CD14-positive monocyte (primary cell): ENCODE data around the gene SRP14. TPM values are rescaled to one million over a fixed set of nuclear protein-coding genes. Genes with fewer than 3 reads are reported as not detected.
A peak's percentile ranks its signal among the peaks of the same experiment; 100 is the strongest.

ENCODE experiments used
- DNase-seq, 3 donors: peaks; one replicate each; pipeline ENCODE4 v3.0.0-alpha.2; 2011 to 2022
- H2AFZ ChIP-seq: 2 replicates; pipeline ENCODE4 v1.6.0; 2012; ENCODE audit warnings: mild to moderate bottlenecking, low read depth, low read length, inconsistent platforms; ENCODE audit not compliant: insufficient read depth, poor library complexity, severe bottlenecking
- H3K27ac ChIP-seq, 2 donors: 1 replicate in 1 of 2; 2 replicates in 1 of 2; pipeline ENCODE4 v1.5.1; 2012 to 2013; ENCODE audit warnings: low read length in 2 of 2, control low read depth in 1 of 2, inconsistent platforms in 1 of 2, low read depth in 1 of 2, mild to moderate bottlenecking in 1 of 2
- H3K27me3 ChIP-seq, 2 donors: one replicate each; pipeline versions ENCODE4 v1.6.0 to v1.6.1; 2011 to 2013; ENCODE audit warnings: low read length in 2 of 2; ENCODE audit not compliant: control insufficient read depth in 2 of 2, insufficient read depth in 2 of 2
- H3K36me3 ChIP-seq, 2 donors: replicated peaks in 1 of 2; 1 replicate in 1 of 2; 2 replicates in 1 of 2; pipeline versions ENCODE4 v1.5.1 to v1.6.1; 2012 to 2013; ENCODE audit warnings: low read length in 2 of 2, control low read depth in 1 of 2, inconsistent platforms in 1 of 2, mild to moderate bottlenecking in 1 of 2; ENCODE audit not compliant: insufficient read depth in 2 of 2, control insufficient read depth in 1 of 2
- H3K4me1 ChIP-seq, 2 donors: 1 replicate in 1 of 2; 2 replicates in 1 of 2; pipeline versions ENCODE4 v1.5.1 to v1.6.1; 2012 to 2013; ENCODE audit warnings: low read length in 2 of 2, control low read depth in 1 of 2, inconsistent platforms in 1 of 2, mild to moderate bottlenecking in 1 of 2, moderate library complexity in 1 of 2; ENCODE audit not compliant: insufficient read depth in 2 of 2, control insufficient read depth in 1 of 2
- H3K4me2 ChIP-seq: replicated peaks from 2 replicates; pipeline ENCODE3; 2012; ENCODE audit warnings: low read length, moderate library complexity, mild to moderate bottlenecking; ENCODE audit not compliant: poor library complexity, severe bottlenecking; ENCODE audit errors: extremely low read depth
- H3K4me3 ChIP-seq, 3 experiments: fragments of 200-600 bp in 1 of 3; sonication (generic) in 1 of 3; replicated peaks in 1 of 3; 1 replicate in 2 of 3; 2 replicates in 1 of 3; pipeline ENCODE4 v1.5.1; 2011 to 2013; ENCODE audit warnings: low read length in 3 of 3, mild to moderate bottlenecking in 3 of 3, control low read depth in 2 of 3, low read depth in 2 of 3, inconsistent platforms in 1 of 3, moderate library complexity in 1 of 3
- H3K79me2 ChIP-seq: 2 replicates; pipeline ENCODE4 v1.6.0; 2012; ENCODE audit warnings: mild to moderate bottlenecking, control low read depth, inconsistent platforms, low read length, moderate library complexity; ENCODE audit not compliant: insufficient read depth
- H3K9ac ChIP-seq: 2 replicates; pipeline ENCODE4 v1.6.0; 2017; ENCODE audit warnings: low read length, mild to moderate bottlenecking; ENCODE audit not compliant: insufficient read depth, poor library complexity, severe bottlenecking
- H3K9me3 ChIP-seq, 2 donors: replicated peaks in 1 of 2; 1 replicate in 1 of 2; 2 replicates in 1 of 2; pipeline versions ENCODE4 v1.5.1 to v1.6.1; 2012 to 2013; ENCODE audit warnings: low read length in 2 of 2, control low read depth in 1 of 2; ENCODE audit not compliant: control insufficient read depth in 1 of 2, insufficient read depth in 1 of 2
- H4K20me1 ChIP-seq: 2 replicates; pipeline ENCODE4 v1.6.0; 2012; ENCODE audit warnings: mild to moderate bottlenecking, low read length, control low read depth, moderate library complexity; ENCODE audit not compliant: insufficient read depth
- H3K27ac Mint-ChIP-seq, 7 donors: one replicate each; pipeline ENCODE4 v1.8.0; 2020; ENCODE audit warnings: mild to moderate bottlenecking in 7 of 7, mixed read lengths in 7 of 7, moderate library complexity in 6 of 7, inconsistent platforms in 2 of 7
- H3K27me3 Mint-ChIP-seq, 3 donors: one replicate each; pipeline ENCODE4 v1.8.0; 2021 to 2022; ENCODE audit warnings: low read depth in 3 of 3, mild to moderate bottlenecking in 3 of 3, mixed read lengths in 3 of 3, moderate library complexity in 3 of 3, inconsistent platforms in 1 of 3
- H3K36me3 Mint-ChIP-seq, 2 donors: one replicate each; pipeline ENCODE4 v1.8.0; 2020; ENCODE audit warnings: mixed read lengths in 2 of 2, inconsistent platforms in 1 of 2, mild to moderate bottlenecking in 1 of 2
- H3K4me1 Mint-ChIP-seq: one replicate; pipeline ENCODE4 v1.8.0; 2020; ENCODE audit warnings: mild to moderate bottlenecking, mixed read lengths
- H3K4me3 Mint-ChIP-seq, 2 donors: one replicate each; pipeline ENCODE4 v1.8.0; 2020; ENCODE audit warnings: mild to moderate bottlenecking in 2 of 2, mixed read lengths in 2 of 2, moderate library complexity in 1 of 2
- H3K9me3 Mint-ChIP-seq, 7 donors: one replicate each; pipeline ENCODE4 v1.8.0; 2020 to 2022; ENCODE audit warnings: mixed read lengths in 7 of 7, mild to moderate bottlenecking in 6 of 7, moderate library complexity in 6 of 7, inconsistent platforms in 2 of 7
- WGBS: methylation state at CpG from one replicate; pipeline ENCODE4 v1.1.5; 2013; ENCODE audit warnings: missing lambda C conversion rate; ENCODE audit not compliant: insufficient coverage; 5-methylcytosine and 5-hydroxymethylcytosine counted together
- intact Hi-C, 2 donors: fragments of 100-400 bp; cut with micrococcal nuclease; formaldehyde crosslinking; loops; one replicate each; pipeline versions ENCODE4 v1.15.0 to v1.15.1; 2023
- polyA plus RNA-seq, 3 donors: library from polyadenylated mRNA; depleted of rRNA in 1 of 3; unstranded in 2 of 3; stranded (reverse) in 1 of 3; fragments of 300-500 nt in 2 of 3; fragments of >200 nt in 1 of 3; fragmentation: Illumina TruSeq in 2 of 3; gene quantifications; 1 replicate in 2 of 3; 2 replicates in 1 of 3; pipeline ENCODE4 v1.2.3, GENCODE V29; 2012 to 2021
- TF ChIP-seq, protein P1 (sequence below): fragments of 200-600 bp; IDR thresholded peaks from one replicate; pipeline ENCODE4 v1.8.0; 2022; ENCODE audit warnings: antibody characterized with exemption, mild to moderate bottlenecking

Gene SRP14
- polyA plus RNA-seq, 3 donors: 181 to 548 (median 525) TPM

DNA sequence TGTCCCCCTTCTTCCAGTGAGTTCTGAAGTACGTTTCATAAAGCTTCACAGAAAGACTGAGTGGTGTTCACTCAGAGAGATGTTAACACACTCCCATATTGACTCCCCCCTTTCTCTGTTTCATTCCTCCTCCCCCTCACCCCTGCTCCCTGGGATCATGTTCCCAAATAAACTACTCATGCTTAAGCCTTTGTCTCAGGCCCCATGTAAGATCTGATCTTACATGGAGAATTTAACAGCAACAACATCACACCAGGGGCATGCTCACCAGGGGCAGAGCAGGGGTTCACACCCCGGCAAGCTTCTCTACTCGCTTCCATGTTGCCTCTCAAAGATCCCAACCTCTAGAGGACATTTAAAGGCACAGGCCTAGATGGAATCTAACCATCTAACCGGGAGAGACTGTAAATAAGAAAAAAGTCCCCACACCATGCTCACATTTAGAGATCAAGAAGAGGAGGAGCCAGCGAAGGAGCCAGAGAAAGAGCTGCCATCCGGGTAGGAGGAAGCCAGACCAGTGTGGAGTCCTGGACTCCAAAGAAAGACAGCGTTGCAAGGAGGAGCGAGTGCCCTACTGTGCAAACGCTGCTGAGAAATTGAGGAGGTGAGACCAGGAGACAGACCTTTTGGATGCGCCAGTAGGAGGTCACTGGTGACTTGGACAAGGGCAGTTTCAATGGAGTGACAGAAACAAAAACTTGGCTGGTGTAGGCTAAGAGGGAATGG, 21.4 kb upstream of the SRP14 start:
- H3K36me3 ChIP-seq: no peaks in the 10 kb centered on the region
- no peaks in the 10 kb centered on the region for H4K20me1 ChIP-seq
- no peaks in the 10 kb centered on the region for H3K9me3 Mint-ChIP-seq
- no peak overlapping the region for H3K4me3 ChIP-seq
- H3K27ac Mint-ChIP-seq: no peak overlapping the region
- H3K79me2 ChIP-seq: no peaks in the 10 kb centered on the region
- 96% methylated on average over 9 of the region's 10 CpGs for WGBS
- H3K4me3 Mint-ChIP-seq: no peak overlapping the region
- H3K36me3 Mint-ChIP-seq: peaks cover 0 to 3% of the 10 kb centered on the region in 2 donors
- no peak for DNase-seq
- no peak overlapping the region for H2AFZ ChIP-seq
- intact Hi-C loops: no loop called here
- H3K27ac ChIP-seq: no peak overlapping the region
- peaks cover 18 to 31% of the 10 kb centered on the region in 2 donors for H3K4me1 ChIP-seq
- H3K4me1 Mint-ChIP-seq: peaks cover 34% of the 10 kb centered on the region
- TF ChIP-seq, protein P1, sequence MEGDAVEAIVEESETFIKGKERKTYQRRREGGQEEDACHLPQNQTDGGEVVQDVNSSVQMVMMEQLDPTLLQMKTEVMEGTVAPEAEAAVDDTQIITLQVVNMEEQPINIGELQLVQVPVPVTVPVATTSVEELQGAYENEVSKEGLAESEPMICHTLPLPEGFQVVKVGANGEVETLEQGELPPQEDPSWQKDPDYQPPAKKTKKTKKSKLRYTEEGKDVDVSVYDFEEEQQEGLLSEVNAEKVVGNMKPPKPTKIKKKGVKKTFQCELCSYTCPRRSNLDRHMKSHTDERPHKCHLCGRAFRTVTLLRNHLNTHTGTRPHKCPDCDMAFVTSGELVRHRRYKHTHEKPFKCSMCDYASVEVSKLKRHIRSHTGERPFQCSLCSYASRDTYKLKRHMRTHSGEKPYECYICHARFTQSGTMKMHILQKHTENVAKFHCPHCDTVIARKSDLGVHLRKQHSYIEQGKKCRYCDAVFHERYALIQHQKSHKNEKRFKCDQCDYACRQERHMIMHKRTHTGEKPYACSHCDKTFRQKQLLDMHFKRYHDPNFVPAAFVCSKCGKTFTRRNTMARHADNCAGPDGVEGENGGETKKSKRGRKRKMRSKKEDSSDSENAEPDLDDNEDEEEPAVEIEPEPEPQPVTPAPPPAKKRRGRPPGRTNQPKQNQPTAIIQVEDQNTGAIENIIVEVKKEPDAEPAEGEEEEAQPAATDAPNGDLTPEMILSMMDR: no peak
- H3K27me3 Mint-ChIP-seq: no peaks in the 10 kb centered on the region
- no peak overlapping the region for H3K9ac ChIP-seq
- H3K27me3 ChIP-seq: no peaks in the 10 kb centered on the region
- no peaks in the 10 kb centered on the region for H3K9me3 ChIP-seq
- no peak overlapping the region for H3K4me2 ChIP-seq

DNA sequence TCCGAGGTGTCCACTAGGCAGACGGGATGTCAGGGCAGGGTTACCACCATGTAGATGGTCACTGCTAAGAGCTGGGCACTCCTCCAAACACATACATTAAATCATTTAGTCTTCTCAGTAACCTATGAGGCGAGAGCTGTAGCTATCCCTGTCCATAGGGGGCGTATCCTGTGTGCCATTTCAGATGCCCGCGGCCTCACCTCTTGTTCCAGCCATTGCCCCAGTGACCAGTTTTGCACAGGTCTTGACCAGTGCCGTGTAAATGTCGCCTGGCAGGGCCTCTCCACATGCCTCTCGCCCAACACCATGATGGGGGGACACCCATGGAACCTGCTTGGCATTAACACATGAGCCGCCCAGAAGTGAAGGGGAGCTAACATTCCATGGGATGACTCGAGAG, 20.8 kb upstream of the SRP14 start:
- Histone ChIP-seq H2AFZ (no peak overlapping the region), H3K4me1 (peaks cover 24 to 37% of the 10 kb centered on the region in 2 donors), H3K79me2 (no peaks in the 10 kb centered on the region), H3K36me3 (no peaks in the 10 kb centered on the region), H3K9ac (no peak overlapping the region), H3K4me2 (no peak overlapping the region), H3K27me3 (no peaks in the 10 kb centered on the region), H3K4me3 (no peak overlapping the region), H3K9me3 (no peaks in the 10 kb centered on the region), H4K20me1 (no peaks in the 10 kb centered on the region), H3K27ac (no peak overlapping the region)
- no peaks in the 10 kb centered on the region for H3K9me3 Mint-ChIP-seq
- H3K4me1 Mint-ChIP-seq: peaks cover 37% of the 10 kb centered on the region
- peaks cover 0 to 3% of the 10 kb centered on the region in 2 donors for H3K36me3 Mint-ChIP-seq
- WGBS: 86% methylated on average over 9 of the region's 11 CpGs
- peak overlapping the region in 2 of 7 donors; percentile 27 to 83 for H3K27ac Mint-ChIP-seq
- TF ChIP-seq, protein P1: no peak
- no peak overlapping the region for H3K4me3 Mint-ChIP-seq
- H3K27me3 Mint-ChIP-seq: no peaks in the 10 kb centered on the region
- DNase-seq: no peak
- intact Hi-C loops: no loop called here
